GM21528 (cell line): ENCODE measurements around the gene KYNU.
"Not testable (repeated sequence)": the region's sequence is repeated elsewhere in the genome, so short reads cannot be mapped to it uniquely, and the experiment has no call there.

Experiments
- ATAC-seq: cut with Tn5 transposase; IDR thresholded peaks from one replicate; pipeline ENCODE4 v1.9.1; 2021; ENCODE audit warnings: mild to moderate bottlenecking, moderate library complexity; ENCODE audit not compliant: unreplicated experiment, low FRiP score

Gene KYNU

DNA sequence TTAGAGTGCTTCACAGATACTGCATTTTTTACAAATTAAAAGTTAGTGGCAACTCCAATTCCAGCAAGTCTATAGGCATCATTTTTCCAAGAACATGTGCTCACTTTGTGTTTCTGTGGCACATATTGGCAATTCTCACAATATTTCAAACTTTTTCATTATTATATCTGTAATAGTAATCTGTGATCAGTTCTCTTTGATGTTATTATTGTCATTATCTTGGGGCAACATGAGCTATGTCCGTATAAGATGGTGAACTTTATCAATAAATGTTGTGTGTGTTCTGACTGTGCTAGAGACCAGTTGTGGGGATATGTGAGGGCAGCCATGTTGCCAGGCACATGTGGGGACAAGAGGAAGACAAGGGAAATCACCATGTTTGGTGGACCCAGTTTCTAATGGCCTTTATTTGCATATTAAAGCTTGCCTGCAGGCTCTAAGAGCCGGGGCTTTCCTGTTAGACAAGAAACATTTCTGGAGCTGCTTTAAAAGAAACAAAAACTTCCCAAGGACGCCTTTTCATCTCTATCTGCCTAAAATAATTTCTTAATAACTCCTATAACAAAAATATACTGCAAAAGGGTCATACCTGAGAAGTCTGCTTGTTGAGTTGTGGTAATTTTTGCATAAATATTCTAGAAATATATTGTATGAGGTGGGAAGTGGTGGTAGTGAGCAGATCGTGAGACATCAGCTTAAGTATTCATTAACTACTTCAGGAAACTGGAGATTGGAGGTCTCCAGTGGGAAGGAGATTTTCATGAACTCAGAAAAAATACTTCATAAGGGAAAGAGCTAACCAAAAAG, 37.2 kb downstream of the KYNU start:
- ATAC-seq = peak; percentile 98

DNA sequence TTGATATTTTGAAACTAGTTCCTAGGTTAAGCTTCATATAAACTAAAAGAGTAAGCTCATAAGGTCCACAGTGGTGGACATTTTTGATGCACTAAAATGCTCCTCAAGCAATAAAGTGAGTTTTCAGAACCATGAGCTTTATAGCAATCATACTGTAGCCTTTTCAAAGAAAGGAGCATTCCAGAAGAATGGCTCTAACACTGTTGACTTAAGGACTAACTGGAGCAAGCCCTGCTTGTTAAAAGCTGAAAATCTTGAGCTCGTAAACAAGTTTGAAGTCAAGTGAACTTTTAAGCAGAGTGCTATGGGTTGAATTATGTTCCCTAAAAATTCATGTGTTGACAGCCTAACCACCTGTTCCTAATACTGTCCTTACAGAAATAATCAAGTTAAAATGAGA, 38.0 kb downstream of the KYNU start:
- ATAC-seq = peak; percentile 14

DNA sequence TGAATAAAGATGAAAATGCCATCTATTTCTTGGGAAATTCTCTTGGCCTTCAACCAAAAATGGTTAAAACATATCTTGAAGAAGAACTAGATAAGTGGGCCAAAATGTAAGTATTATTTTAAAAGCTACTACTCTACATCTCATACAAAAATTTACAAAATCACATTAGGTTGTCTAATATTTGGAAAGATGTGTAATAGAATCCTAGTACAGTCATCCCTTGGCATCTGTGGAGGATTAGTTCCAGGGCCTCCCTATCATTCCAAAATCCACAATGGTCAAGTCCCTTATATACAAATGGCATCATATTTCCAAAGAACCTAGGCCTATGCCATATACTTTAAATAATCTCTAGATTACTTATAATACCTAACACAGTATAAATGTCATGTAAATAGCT, 41.2 kb downstream of the KYNU start:
- ATAC-seq = no peak

- no peak for ATAC-seq
These were observed 43.1 kb downstream of the KYNU start for GRCh38 chr2:142920571-142920970.

GRCh38 chr2:142926445-142926844, 49.0 kb downstream of the KYNU start:
- no peak for ATAC-seq

DNA sequence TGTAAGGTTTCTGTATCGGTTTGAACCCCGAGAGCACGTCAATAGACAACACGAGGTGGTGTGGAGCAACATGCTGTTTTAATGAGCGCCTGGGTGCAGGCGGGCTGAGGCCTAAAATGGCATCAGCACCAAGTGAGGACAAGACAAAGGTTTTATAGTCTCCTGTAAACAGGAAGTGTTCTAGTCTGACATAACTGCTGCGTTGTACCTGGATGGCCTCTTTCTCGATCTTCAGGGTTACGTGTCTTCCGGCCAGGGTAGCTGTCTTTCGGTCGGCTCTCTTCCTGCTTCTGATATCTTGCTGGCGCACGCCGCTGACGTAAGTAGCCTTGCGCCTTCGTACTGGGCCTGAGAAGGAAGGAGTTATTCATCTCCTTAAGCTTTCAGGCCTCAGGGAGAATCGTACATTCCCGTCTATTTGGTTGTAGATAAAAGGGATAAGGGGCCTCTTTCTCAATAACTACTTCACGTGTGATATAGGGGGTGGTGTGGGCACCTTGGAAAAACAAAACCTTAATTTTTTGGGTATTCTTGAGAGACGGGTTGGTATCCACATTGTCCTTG, 53.5 kb downstream of the KYNU start:
- ATAC-seq = no peak

- ATAC-seq = no peak
These were observed 56.5 kb downstream of the KYNU start for GRCh38 chr2:142933916-142934315.

GRCh38 chr2:142935563-142936089, 58.2 kb downstream of the KYNU start:
- no peak for ATAC-seq

- ATAC-seq = no peak
These were observed 59.2 kb downstream of the KYNU start for GRCh38 chr2:142936629-142937028.

GRCh38 chr2:142937347-142937746, 59.9 kb downstream of the KYNU start:
- ATAC-seq = no peak

GRCh38 chr2:142938240-142938639, 60.8 kb downstream of the KYNU start:
- ATAC-seq = no peak

- ATAC-seq = no peak
These were observed 63.3 kb downstream of the KYNU start for GRCh38 chr2:142940606-142941223.

DNA sequence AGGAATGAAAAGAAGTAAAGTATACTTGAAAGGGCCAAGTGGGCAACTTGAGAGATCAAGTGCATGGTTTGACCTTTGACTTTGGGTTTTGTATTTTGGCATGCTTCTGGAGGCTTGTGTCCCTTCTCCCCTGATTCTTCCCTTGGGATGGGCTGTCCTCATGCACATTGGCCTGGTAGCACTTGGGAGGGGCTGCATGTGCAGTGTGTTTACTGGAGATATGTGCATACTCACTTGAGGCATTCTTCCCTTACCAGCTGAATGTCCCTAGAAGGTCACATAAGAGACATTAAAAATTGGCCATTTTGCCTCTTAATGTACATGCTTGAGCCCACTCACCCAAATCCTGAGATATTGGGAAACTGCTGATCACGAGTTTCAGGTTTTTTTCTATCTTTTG, 65.2 kb downstream of the KYNU start:
- no peak for ATAC-seq

- ATAC-seq = no peak
These were observed 66.8 kb downstream of the KYNU start for GRCh38 chr2:142944264-142944663.

DNA sequence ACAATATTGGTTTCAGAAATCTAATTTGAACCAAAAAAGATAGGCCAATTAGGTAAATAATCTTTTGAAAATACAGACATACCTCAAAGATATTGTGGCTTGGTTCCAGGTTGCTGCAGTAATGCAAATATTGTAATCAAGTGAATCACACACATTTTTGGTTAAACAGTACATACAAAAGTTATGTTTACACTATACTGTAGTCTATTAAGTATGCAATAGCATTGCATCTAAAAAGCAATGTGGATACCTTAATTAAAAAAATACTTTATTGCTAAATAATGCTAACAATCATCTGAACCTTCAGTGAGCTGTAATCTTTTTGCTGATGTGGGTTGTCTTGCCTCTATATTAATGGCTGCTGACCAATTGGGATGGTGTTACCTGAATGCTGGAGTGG, 67.3 kb downstream of the KYNU start:
- no peak for ATAC-seq

GRCh38 chr2:142946941-142947340, 69.5 kb downstream of the KYNU start:
- no peak for ATAC-seq

DNA sequence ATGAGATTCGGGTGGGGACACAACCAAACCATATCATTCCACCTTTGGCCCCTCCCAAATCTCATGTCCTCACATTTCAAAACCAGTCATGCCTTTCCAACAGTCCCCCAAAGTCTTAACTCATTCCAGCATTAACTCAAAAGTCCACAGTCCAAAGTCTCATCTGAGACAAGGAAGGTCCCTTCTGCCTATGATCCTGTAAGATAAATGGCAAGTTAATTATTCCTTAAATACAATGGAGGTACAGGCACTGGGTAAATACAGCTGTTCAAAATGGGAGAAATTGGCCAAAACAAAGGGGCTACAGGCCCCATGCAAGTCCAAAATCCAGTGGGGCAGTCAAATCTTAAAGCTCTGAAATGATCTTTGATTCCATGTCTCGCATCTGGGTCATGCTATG, 71.3 kb downstream of the KYNU start:
- ATAC-seq = not testable (repeated sequence)

GRCh38 chr2:142950323-142950722, 72.9 kb downstream of the KYNU start:
- not testable (repeated sequence) for ATAC-seq

DNA sequence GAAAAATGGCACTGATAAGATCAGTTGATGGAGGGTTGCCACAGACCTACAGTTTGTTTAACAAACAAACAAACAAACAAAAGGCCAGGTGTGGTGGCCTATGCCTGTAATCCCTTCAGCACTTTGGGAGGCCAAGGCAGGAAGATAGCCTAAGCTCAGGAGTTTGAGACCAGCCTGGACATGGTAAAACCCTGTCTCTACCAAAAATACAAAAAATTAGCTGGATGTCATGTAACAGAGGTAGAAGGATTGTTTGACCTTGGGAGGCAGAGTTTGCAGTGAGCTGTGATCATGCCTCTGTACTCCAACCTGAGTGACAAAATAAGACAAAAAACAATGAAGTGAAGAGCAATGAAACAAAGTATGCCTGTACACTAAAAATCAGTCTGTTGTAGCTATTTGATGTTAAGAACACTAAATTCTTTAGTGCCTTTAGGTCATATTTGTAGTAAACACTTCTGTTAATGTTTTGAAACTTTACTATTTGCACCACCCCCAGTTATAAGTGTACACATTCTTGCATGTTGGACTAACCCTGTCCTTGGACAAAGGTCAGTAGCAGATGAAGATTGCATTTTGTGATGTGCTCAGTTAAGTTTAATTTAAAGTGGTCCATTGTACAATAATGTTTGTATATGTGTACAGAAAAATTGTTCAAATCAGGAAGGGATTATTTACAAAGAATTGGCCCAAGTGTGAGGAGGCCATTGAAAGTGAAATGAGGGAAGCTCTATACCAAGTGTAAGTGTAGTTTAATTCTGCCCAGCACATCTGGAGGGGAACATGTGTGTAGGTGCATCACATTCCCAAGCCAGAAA, 73.9 kb downstream of the KYNU start:
- ATAC-seq = no peak

DNA sequence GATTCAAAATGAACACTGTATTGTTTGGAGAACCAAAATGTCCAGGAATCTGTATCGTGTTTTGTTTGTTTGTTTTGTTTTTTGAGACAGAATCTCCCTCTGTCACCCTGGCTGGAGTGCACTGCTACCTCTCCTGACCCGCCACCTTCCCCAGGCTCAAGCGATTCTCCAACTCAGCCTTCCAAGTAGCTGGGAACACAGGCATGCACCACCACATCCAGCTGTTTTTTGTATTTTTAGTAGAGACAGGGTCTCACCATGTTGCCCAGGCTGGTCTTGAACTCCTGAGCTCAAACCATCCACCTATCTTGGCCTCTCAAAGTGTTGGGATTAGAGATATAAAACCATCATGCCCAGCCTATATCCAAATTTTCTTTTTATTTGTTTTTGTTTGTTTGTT, 74.6 kb downstream of the KYNU start:
- ATAC-seq = no peak
